ENCODE results near the gene SPON1. TPM values are rescaled to one million over a fixed set of nuclear protein-coding genes. Genes with fewer than 3 reads are reported as not detected.

SPON1 gene
- total and polyA plus RNA-seq, 2 of the 8 experiments (the other 6 are each of a cell fraction or from before 2014, with no cell fraction given): 1.5 to 5.4 TPM

DNA sequence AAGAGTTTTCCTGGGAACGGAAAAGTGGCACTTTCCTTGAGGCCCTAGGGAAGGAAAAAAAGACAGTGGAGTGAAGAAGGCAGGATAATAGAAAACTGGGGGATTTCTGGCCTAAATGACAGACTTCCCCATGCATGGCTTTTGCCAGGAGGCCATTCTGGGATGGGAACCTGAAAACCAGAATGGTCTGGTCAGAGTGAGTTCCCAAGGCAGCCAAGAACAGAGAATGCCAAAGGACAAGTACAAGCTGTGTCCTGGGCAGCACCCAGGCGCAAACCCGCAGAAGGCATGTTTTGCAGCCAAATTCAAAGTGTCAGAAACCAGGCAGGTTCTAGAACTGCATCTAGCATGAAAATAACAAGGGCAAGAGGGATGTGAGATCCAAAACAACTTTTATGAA is 162.4 kb downstream of the SPON1 start:
- Histone ChIP-seq H2BK120ac (replicated peaks; ENCODE audit: low read depth, low read length) (no peak overlapping the region), H2AFZ (ENCODE audit: low read length) (no peak overlapping the region), H3K4me2 (ENCODE audit: insufficient read depth in 1 of 2, low read depth in 2 of 2, low read length in 2 of 2) (no peak overlapping the region), H3K4me1 (replicated peaks in 1 of 4; ENCODE audit: control insufficient read depth in 3 of 4, insufficient read depth in 4 of 4, low read length in 3 of 4) (no peaks in the 10 kb centered on the region), H3K18ac (ENCODE audit: extremely low read depth, low read length) (no peak overlapping the region), H3K9ac (replicated peaks in 1 of 4; ENCODE audit: extremely low read depth in 1 of 4, low read depth in 3 of 4, low read length in 3 of 4) (no peak overlapping the region), H4K91ac (replicated peaks; ENCODE audit: insufficient read length, low read length) (no peak overlapping the region), H2BK12ac (ENCODE audit: low read depth, low read length) (no peak overlapping the region), H2BK20ac (ENCODE audit: low read length) (no peak overlapping the region), H3K9me3 (ENCODE audit: insufficient read depth in 2 of 2, low read depth in 1 of 2, low read length in 1 of 2) (peaks cover 6% of the 10 kb centered on the region in 2 experiments; a peak in 1 of 4 replicates), H4K5ac (ENCODE audit: insufficient read length, low read depth, low read length) (no peak overlapping the region), H4K8ac (ENCODE audit: extremely low read depth, insufficient read depth, low read length) (no peak overlapping the region), H3K79me1 (ENCODE audit: low read depth, low read length) (no peaks in the 10 kb centered on the region), H3K4ac (replicated peaks; ENCODE audit: insufficient read length, low read depth, low read length) (no peak overlapping the region), H3K4me3 (ENCODE audit: extremely low read depth in 1 of 4, insufficient read depth in 2 of 4, low read depth in 3 of 4, low read length in 4 of 4) (no peak overlapping the region), H3K27ac (ENCODE audit: low read depth, low read length) (no peak overlapping the region), H2BK5ac (ENCODE audit: low read depth, low read length) (no peak overlapping the region), H2BK15ac (ENCODE audit: low read length) (no peak overlapping the region), H4K20me1 (replicated peaks in 1 of 2; ENCODE audit: control insufficient read depth in 1 of 2, insufficient read depth in 2 of 2, low read length in 2 of 2) (no peaks in the 10 kb centered on the region), H2AK5ac (ENCODE audit: low read depth, low read length) (no peak overlapping the region), H3K23me2 (ENCODE audit: low read depth, low read length) (peaks cover 3% of the 10 kb centered on the region; the same call in 1 of the 2 replicates), H3K14ac (ENCODE audit: insufficient read length) (no peak overlapping the region), H3K79me2 (ENCODE audit: control insufficient read depth in 1 of 2, insufficient read depth in 2 of 2, low read length in 2 of 2) (no peaks in the 10 kb centered on the region), H3K23ac (ENCODE audit: insufficient read length) (no peak overlapping the region), H3K56ac (replicated peaks; ENCODE audit: insufficient read length, low read depth, low read length) (no peak overlapping the region), H3K27me3 (replicated peaks in 1 of 4; ENCODE audit: control insufficient read depth in 3 of 4, extremely low read depth in 1 of 4, insufficient read depth in 3 of 4, low read length in 3 of 4) (no peaks in the 10 kb centered on the region), H3K36me3 (ENCODE audit: control insufficient read depth in 2 of 4, insufficient read depth in 4 of 4, low read length in 3 of 4) (no peaks in the 10 kb centered on the region)
- ChIA-PET POLR2A (ENCODE audit: partially characterized antibody) (no interaction called here), CTCF (ENCODE audit: partially characterized antibody) (interaction anchor here (0.9 to 1.6 kb wide), 2 partner anchors 17 to 47 kb away, joined by 3 to 4 read pairs; no protein-coding TSS in a partner anchor)
- DNase-seq (ENCODE audit: low read depth in 1 of 2, low spot score in 2 of 2): no peak
- WGBS, 2 experiments (ENCODE audit: extremely low coverage in 1 of 2, insufficient coverage in 1 of 2, insufficient read length in 1 of 2, insufficient replicate concordance in 2 of 2, low coverage in 1 of 2, low lambda C conversion rate in 2 of 2, missing lambda C conversion rate in 1 of 2): 91% methylated on average over 3 of the region's 3 CpGs; no CpG with 5 or more reads in 1 of the 2 experiments
- TF ChIP-seq ZNF274 (IDR thresholded peaks at IDR 0.05; ENCODE audit: borderline replicate concordance, extremely low read depth, low read length) (no peak), CEBPB (IDR thresholded peaks at IDR 0.05; ENCODE audit: low read depth, low read length) (no peak), RAD21 (IDR thresholded peaks at IDR 0.05 in 1 of 2, conservative IDR thresholded peaks at IDR 0.05 in 1 of 2; ENCODE audit: low read depth in 2 of 2, low read length in 2 of 2) (no peak), SP1 (IDR thresholded peaks at IDR 0.05; ENCODE audit: low read depth, low read length) (no peak), SIN3A (conservative IDR thresholded peaks at IDR 0.05 in 1 of 2, IDR thresholded peaks at IDR 0.05 in 1 of 2; ENCODE audit: low read depth in 1 of 2, low read length in 2 of 2) (no peak), POU5F1 (IDR thresholded peaks at IDR 0.05; ENCODE audit: low read depth, low read length) (no peak)
- FAIRE-seq: no peak
